HG03432 (cell line): ENCODE measurements around the gene CHRM2.
"Not testable (repeated sequence)": the region's sequence is repeated elsewhere in the genome, so short reads cannot be mapped to it uniquely, and the experiment has no call there.

ENCODE experiments used
- ATAC-seq: cut with Tn5 transposase; IDR thresholded peaks from one replicate; pipeline ENCODE4 v1.9.1; 2021; ENCODE audit warnings: mild to moderate bottlenecking, moderate library complexity; ENCODE audit not compliant: unreplicated experiment

The CHRM2 gene

GRCh38 chr7:136868496-136869000 is at the start of gene CHRM2:
CHRM2 (plus strand) TSS chr7:136868652; CDS start chr7:137014866, 146,214 bp downstream.
- ATAC-seq, result no peak

GRCh38 chr7:136831398-136831797 is 37.1 kb upstream of the CHRM2 start:
- not testable (repeated sequence) for ATAC-seq

- no peak for ATAC-seq
Observed at GRCh38 chr7:136845899-136846465, 22.5 kb upstream of the CHRM2 start.

- no peak for ATAC-seq
Observed at GRCh38 chr7:136847858-136848257, 20.6 kb upstream of the CHRM2 start.

GRCh38 chr7:136853654-136854053 is 14.8 kb upstream of the CHRM2 start:
- no peak for ATAC-seq

- ATAC-seq, result no peak
Observed at GRCh38 chr7:136857573-136857972, 10.9 kb upstream of the CHRM2 start.

- ATAC-seq, result no peak
Observed at GRCh38 chr7:136859803-136860202, 8.6 kb upstream of the CHRM2 start.

GRCh38 chr7:136865236-136865635 is 3.2 kb upstream of the CHRM2 start:
- ATAC-seq, result no peak

GRCh38 chr7:136865777-136866176 is 2.7 kb upstream of the CHRM2 start:
- ATAC-seq, result no peak

- ATAC-seq, result no peak
Observed at GRCh38 chr7:136869001-136869961, 829 bp downstream of the CHRM2 start.

- no peak for ATAC-seq
Observed at GRCh38 chr7:136869991-136870865, 1.8 kb downstream of the CHRM2 start.

GRCh38 chr7:136870866-136871487 is 2.5 kb downstream of the CHRM2 start:
- ATAC-seq, result no peak

- ATAC-seq, result no peak
Observed at GRCh38 chr7:136874393-136875032, 6.1 kb downstream of the CHRM2 start.

- ATAC-seq, result no peak
Observed at GRCh38 chr7:136877509-136877908, 9.1 kb downstream of the CHRM2 start.

- no peak for ATAC-seq
Observed at GRCh38 chr7:136877990-136878389, 9.5 kb downstream of the CHRM2 start.

GRCh38 chr7:136878878-136879277 is 10.4 kb downstream of the CHRM2 start:
- no peak for ATAC-seq

GRCh38 chr7:136883046-136883445 is 14.6 kb downstream of the CHRM2 start:
- ATAC-seq, result no peak

- no peak for ATAC-seq
Observed at GRCh38 chr7:136884492-136884891, 16.0 kb downstream of the CHRM2 start.

- ATAC-seq, result no peak
Observed at GRCh38 chr7:136887317-136887716, 18.9 kb downstream of the CHRM2 start.

- no peak for ATAC-seq
Observed at GRCh38 chr7:136890399-136890798, 21.9 kb downstream of the CHRM2 start.
